PFSK-1 (cell line): ENCODE measurements around the gene CACNB3.

Source experiments
- FOXP2 ChIP-seq: optimal IDR thresholded peaks from 2 replicates; pipeline ENCODE3; 2011; ENCODE audit warnings: borderline replicate concordance, control low read depth, inconsistent platforms; ENCODE audit not compliant: insufficient read depth; ENCODE audit errors: extremely low read length, extremely low read depth
- POLR2AphosphoS5 ChIP-seq: IDR thresholded peaks from 2 replicates; pipeline ENCODE4 v1.6.1; 2012; ENCODE audit warnings: low read depth, mild to moderate bottlenecking, control low read depth, low read length, moderate library complexity
- REST ChIP-seq, 2 experiments: IDR thresholded peaks; 2 replicates each; pipeline versions ENCODE4 v1.6.1 to v1.8.0; 2011 to 2012; ENCODE audit warnings: low read depth in 2 of 2, low read length in 2 of 2, control low read depth in 1 of 2, inconsistent platforms in 1 of 2, mild to moderate bottlenecking in 1 of 2, moderate library complexity in 1 of 2; ENCODE audit not compliant: insufficient read depth in 1 of 2
- SIN3A ChIP-seq: IDR thresholded peaks from 2 replicates; pipeline ENCODE4 v1.6.1; 2012; ENCODE audit warnings: mild to moderate bottlenecking, low read length, moderate library complexity, borderline replicate concordance; ENCODE audit not compliant: insufficient read depth
- TAF1 ChIP-seq: IDR thresholded peaks from 2 replicates; pipeline ENCODE4 v1.6.1; 2012; ENCODE audit warnings: low read length, control low read depth, borderline replicate concordance; ENCODE audit not compliant: insufficient read depth

The CACNB3 gene

GRCh38 chr12:48827026-48827425 is 8.7 kb downstream of the CACNB3 start:
- no peak for TF ChIP-seq FOXP2
- no peak for TF ChIP-seq POLR2AphosphoS5
- TF ChIP-seq TAF1, result no peak
- TF ChIP-seq SIN3A, result no peak
- TF ChIP-seq REST (IDR thresholded peaks at IDR 0.05; ENCODE audit: insufficient read depth in 1 of 2, low read depth in 2 of 2, low read length in 2 of 2), result no peak

DNA sequence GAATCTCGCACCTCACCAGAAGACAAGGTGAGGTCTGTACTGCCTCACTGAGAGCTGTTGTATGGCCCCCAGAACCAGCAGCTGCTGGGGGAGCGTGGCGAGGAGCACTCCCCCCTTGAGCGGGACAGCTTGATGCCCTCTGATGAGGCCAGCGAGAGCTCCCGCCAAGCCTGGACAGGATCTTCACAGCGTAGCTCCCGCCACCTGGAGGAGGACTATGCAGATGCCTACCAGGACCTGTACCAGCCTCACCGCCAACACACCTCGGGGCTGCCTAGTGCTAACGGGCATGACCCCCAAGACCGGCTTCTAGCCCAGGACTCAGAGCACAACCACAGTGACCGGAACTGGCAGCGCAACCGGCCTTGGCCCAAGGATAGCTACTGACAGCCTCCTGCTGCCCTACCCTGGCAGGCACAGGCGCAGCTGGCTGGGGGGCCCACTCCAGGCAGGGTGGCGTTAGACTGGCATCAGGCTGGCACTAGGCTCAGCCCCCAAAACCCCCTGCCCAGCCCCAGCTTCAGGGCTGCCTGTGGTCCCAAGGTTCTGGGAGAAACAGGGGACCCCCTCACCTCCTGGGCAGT is 9.3 kb downstream of the CACNB3 start:
- TF ChIP-seq TAF1 (no peak), FOXP2 (no peak), REST (IDR thresholded peaks at IDR 0.05; ENCODE audit: insufficient read depth in 1 of 2, low read depth in 2 of 2, low read length in 2 of 2) (no peak), POLR2AphosphoS5 (no peak), SIN3A (no peak)

- TF ChIP-seq FOXP2 (no peak), TAF1 (no peak), POLR2AphosphoS5 (no peak), SIN3A (no peak), REST (IDR thresholded peaks at IDR 0.05; ENCODE audit: insufficient read depth in 1 of 2, low read depth in 2 of 2, low read length in 2 of 2) (no peak)
Observed at GRCh38 chr12:48828293-48828692, 10.0 kb downstream of the CACNB3 start.

DNA sequence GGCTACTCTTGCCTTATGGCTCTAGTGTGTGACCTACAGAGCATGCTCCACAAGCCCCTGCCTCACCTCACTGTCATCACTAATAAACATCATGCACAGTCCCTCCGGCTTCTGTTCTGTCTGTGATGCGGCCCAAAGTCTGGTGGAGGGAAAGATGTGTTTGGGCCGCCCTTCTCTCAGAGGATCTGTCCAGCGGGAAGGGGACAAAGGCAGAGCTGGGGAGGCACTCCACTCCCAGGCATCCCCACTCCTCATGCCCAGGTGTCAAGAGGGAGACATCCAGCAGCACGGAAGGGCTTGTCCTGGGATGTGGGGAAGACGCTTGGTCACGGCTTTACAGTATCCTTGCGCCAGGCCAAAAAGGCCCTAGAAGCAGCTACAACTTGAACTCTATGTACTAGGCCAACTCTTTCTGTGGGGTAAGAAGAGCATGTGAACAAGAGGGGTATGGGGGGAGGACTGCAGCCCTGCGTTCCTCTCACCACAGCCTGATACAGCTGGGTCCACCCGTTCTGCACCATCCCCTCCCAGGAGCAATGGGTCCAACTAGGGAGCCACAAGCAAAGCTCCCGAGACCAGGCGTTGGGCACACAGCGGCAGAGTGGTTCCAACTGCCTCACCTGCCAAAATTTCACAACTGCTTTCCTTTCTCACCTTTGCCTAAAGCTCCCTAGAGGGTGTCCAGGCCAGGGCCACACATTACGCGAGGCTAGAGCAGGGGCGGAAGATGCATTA is 10.7 kb downstream of the CACNB3 start:
- TF ChIP-seq TAF1 (no peak), POLR2AphosphoS5 (no peak), FOXP2 (no peak), REST (IDR thresholded peaks at IDR 0.05; ENCODE audit: insufficient read depth in 1 of 2, low read depth in 2 of 2, low read length in 2 of 2) (no peak), SIN3A (no peak)
